ENCODE measurements around the gene CCDC28B.
"Not testable (repeated sequence)": the region's sequence is repeated elsewhere in the genome, so short reads cannot be mapped to it uniquely, and the experiment has no call there.

CCDC28B gene

DNA sequence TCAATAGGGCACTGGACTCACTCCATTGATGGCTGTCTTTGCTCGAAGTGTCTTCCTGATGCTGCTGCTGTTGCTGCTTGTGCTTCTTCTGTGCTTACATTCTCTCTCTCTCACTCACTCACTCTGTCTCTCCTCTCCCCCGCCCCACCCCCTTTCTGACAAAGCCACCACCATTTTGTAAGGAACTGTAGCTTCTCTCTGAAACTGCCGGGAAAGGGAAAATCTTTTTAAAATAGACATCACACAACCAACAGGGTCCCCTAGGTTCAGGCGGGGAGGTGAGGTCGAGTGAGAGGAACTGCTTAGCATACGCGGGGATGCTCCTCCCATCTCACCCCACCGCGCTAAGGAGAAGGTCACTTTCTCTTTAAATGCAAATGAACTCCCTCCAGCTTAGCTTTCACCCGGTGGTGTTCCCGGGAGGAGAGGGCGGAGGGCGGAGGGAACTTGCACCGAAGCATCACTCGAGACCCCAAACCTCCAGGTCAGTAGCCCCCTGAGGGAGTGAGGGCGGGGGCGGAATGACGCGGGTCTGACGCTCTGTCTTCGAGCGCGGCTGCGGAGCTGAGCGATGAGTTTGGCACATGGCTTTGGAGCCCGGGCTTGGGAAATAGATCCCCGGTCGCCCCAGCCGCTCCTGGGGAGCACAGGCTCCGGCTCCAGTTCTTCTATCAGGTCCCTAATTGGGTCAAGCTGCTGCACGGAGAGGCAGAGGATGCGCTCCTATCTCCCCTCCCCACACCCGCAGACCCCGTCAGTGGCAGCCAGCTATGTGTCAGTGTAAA, at the start of gene CCDC28B:
Gene CCDC28B, plus strand, starts transcription at position 370 of the 785 bp plus-strand sequence. CDS start 1,341 bp downstream, outside the sequence.
- in situ Hi-C loops (cut with MboI; ENCODE audit: low pct_unique_long_range_greater_than_20kb, low sequenced_read_pairs, unreplicated experiment), result loop anchor here (25.0 kb wide), 1 partner anchor 212 kb away; no protein-coding TSS in a partner anchor
- TF ChIP-seq CTCF (IDR thresholded peaks at IDR 0.05; ENCODE audit: extremely low read depth, insufficient read depth, missing control alignments), result no peak
- DNase-seq (ENCODE audit: low spot score), result peak; percentile 79

- no peak for TF ChIP-seq CTCF (IDR thresholded peaks at IDR 0.05; ENCODE audit: extremely low read depth, insufficient read depth, missing control alignments)
- no peak for DNase-seq (ENCODE audit: low spot score)
- in situ Hi-C loops (cut with MboI; ENCODE audit: low pct_unique_long_range_greater_than_20kb, low sequenced_read_pairs, unreplicated experiment), result no loop called here
These were observed 49.5 kb upstream of the CCDC28B start for GRCh38 chr1:32150847-32151246.

DNA sequence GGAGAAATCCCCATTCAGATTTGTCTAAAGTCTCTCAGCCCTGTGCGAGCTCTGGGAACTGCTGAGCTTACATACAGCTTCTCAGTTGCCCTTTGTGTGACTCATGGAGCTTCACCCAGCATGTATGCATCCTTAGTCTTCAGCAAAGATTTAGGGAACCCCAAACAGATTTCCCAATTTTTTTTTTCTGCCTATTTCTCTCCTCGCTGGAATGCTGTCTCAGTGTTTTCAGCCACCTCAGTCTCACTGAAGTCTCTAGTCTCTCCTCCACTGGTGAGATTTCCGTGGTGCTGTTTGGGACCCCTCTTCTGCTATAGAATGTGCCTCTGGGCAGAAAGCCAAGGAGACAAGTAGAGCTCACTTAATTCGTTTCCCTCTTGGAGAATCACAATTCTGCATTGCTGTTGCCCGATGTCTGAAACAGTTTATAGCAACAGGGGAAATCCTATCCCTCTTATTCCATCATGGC, 49.0 kb upstream of the CCDC28B start:
- no peak for DNase-seq (ENCODE audit: low spot score)
- in situ Hi-C loops (cut with MboI; ENCODE audit: low pct_unique_long_range_greater_than_20kb, low sequenced_read_pairs, unreplicated experiment), result no loop called here
- TF ChIP-seq CTCF (IDR thresholded peaks at IDR 0.05; ENCODE audit: extremely low read depth, insufficient read depth, missing control alignments), result no peak

DNA sequence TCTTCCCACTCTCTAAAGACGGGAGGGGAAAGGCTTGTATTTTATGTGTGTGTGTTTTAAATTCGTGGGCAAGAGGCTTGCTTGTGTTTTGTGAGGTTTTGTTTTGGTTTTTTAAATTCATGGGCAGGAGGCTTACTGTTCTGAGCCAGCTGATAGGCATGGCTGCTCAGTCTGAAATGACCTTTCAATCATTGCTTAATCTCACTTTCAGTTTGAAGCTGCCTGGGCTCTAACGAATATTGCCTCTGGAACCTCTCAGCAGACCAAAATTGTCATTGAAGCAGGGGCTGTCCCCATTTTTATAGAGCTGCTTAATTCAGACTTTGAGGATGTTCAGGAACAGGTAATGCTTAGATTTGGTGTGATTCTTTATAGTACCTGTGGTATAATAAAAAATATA, 41.2 kb upstream of the CCDC28B start:
- in situ Hi-C loops (cut with MboI; ENCODE audit: low pct_unique_long_range_greater_than_20kb, low sequenced_read_pairs, unreplicated experiment), result no loop called here
- DNase-seq (ENCODE audit: low spot score), result peak; percentile 68
- TF ChIP-seq CTCF (IDR thresholded peaks at IDR 0.05; ENCODE audit: extremely low read depth, insufficient read depth, missing control alignments), result no peak

DNA sequence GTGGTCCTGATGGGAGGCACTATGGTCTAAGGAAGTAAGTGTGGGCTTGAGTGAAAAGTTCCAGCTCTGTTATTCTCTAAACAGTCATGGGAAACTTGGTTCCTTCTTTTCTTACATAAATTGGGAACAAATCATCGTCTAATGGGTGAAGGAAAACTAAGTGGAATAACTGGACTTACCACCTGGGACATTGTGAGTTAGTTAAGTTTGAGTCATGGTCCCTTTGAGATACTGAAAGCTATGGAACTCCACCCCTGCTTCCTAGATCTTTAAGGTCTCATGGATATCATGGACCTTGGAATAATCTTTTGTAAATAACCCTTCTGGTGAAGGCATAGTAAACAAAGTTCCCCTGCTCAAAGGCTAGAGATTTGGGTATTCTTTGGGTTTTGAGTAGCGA, 37.0 kb upstream of the CCDC28B start:
- DNase-seq (ENCODE audit: low spot score), result no peak
- in situ Hi-C loops (cut with MboI; ENCODE audit: low pct_unique_long_range_greater_than_20kb, low sequenced_read_pairs, unreplicated experiment), result no loop called here
- no peak for TF ChIP-seq CTCF (IDR thresholded peaks at IDR 0.05; ENCODE audit: extremely low read depth, insufficient read depth, missing control alignments)

- DNase-seq (ENCODE audit: low spot score); in situ Hi-C loops (cut with MboI; ENCODE audit: low pct_unique_long_range_greater_than_20kb, low sequenced_read_pairs, unreplicated experiment): not testable (repeated sequence)
These were observed 34.8 kb upstream of the CCDC28B start for GRCh38 chr1:32165633-32166032.

DNA sequence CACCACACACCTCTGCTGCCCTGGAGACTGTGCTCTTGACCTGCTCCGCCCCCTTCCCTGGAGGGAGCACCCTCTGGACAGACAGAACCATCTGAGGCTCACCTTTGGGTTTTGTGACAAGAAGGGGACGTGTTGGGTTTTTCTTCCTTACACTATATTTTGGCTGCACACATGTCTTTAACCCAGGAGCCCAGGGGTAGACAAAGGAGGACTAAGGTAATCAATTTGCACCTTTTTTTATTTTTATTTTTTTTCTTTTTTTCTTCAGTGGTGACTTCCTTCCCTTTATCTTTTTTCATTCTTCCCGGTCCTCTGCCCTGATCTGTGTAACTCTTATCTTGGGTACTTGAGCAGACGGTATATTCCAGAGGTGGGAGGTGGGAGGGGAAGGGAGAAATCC, 29.4 kb upstream of the CCDC28B start:
- DNase-seq (ENCODE audit: low spot score), result no peak
- in situ Hi-C loops (cut with MboI; ENCODE audit: low pct_unique_long_range_greater_than_20kb, low sequenced_read_pairs, unreplicated experiment), result no loop called here
- no peak for TF ChIP-seq CTCF (IDR thresholded peaks at IDR 0.05; ENCODE audit: extremely low read depth, insufficient read depth, missing control alignments)

Data from GM13977 (cell line).